ENCODE results near the gene CHRNA5. TPM values are rescaled to one million over a fixed set of nuclear protein-coding genes. Genes with fewer than 3 reads are reported as not detected.

CHRNA5 gene
- total and polyA plus RNA-seq, 2 experiments from 2014 or later = 1.1 to 3.1 TPM

DNA sequence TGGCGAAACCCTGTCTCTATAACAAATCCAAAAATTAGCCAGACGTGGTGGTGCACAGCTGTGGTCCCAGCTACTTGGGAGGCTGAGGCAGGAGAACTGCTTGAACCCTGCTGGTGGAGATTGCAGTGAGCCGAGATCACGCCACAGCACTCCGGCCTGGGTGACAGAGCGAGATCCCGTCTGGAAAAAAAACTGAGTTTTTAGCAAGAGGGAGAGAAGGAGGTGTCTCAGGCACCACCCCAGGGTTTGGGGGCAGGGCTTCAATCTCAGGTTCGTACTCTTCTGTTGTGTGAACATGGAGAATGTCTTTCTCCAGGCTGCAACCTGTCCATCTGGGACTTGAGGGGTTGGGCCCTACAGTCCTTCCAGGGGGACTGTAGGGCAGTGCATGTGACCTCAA, 52.7 kb downstream of the CHRNA5 start:
- no peaks in the 10 kb centered on the region for H3K4me1 ChIP-seq (ENCODE audit: insufficient read depth)
- no peak overlapping the region for H3K4me2 ChIP-seq
- H2AFZ ChIP-seq = no peak overlapping the region
- peaks cover 42% of the 10 kb centered on the region for H3K27me3 ChIP-seq
- 88% methylated on average over 8 of the region's 8 CpGs for WGBS (ENCODE audit: low lambda C conversion rate, missing lambda C conversion rate)
- H3K9me3 ChIP-seq (ENCODE audit: low read depth) = no peaks in the 10 kb centered on the region
- no peak for DNase-seq (ENCODE audit: low spot score)
- no peaks in the 10 kb centered on the region for H3K9me2 ChIP-seq (replicated peaks; ENCODE audit: insufficient read depth)
- no peak overlapping the region for H3K27ac ChIP-seq
- TF ChIP-seq, protein P1, sequence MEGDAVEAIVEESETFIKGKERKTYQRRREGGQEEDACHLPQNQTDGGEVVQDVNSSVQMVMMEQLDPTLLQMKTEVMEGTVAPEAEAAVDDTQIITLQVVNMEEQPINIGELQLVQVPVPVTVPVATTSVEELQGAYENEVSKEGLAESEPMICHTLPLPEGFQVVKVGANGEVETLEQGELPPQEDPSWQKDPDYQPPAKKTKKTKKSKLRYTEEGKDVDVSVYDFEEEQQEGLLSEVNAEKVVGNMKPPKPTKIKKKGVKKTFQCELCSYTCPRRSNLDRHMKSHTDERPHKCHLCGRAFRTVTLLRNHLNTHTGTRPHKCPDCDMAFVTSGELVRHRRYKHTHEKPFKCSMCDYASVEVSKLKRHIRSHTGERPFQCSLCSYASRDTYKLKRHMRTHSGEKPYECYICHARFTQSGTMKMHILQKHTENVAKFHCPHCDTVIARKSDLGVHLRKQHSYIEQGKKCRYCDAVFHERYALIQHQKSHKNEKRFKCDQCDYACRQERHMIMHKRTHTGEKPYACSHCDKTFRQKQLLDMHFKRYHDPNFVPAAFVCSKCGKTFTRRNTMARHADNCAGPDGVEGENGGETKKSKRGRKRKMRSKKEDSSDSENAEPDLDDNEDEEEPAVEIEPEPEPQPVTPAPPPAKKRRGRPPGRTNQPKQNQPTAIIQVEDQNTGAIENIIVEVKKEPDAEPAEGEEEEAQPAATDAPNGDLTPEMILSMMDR (IDR thresholded peaks at IDR 0.05; ENCODE audit: poor library complexity) = no peak
- no peak for TF ChIP-seq EZH2 (IDR thresholded peaks at IDR 0.05; ENCODE audit: borderline replicate concordance)
- no peak for TF ChIP-seq EZH2phosphoT487 (IDR thresholded peaks at IDR 0.05; ENCODE audit: low read depth, severe bottlenecking, unreplicated experiment)
- H4K20me1 ChIP-seq (ENCODE audit: insufficient read depth, poor library complexity, severe bottlenecking) = no peaks in the 10 kb centered on the region
- H3K4me3 ChIP-seq = no peak overlapping the region
- H3K36me3 ChIP-seq (replicated peaks; ENCODE audit: insufficient read depth, low read depth) = no peaks in the 10 kb centered on the region
- no peaks in the 10 kb centered on the region for H3K79me2 ChIP-seq

DNA sequence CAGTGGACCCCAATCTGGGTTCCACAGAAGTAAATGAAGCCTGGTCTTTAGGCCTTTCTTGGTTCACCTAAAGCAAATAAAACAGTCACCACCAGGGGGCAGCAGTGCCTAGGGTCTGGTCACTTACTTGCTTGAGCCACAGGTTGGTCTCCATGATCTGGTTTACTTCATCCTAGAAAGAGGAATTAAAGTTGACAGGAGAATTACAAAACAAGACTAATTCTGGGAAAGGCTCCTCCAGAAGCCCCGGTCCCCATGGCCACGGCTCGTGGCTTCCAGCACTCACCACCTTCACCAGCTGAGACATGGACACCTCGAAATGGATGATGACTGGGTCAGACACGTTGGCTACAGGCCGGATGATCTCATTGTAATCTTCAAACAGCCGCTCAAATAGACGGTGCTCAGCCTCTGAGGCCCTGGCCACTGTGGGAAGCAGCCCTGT, 53.2 kb downstream of the CHRNA5 start:
- H3K79me2 ChIP-seq = no peaks in the 10 kb centered on the region
- H3K9me3 ChIP-seq (ENCODE audit: low read depth) = no peaks in the 10 kb centered on the region
- H3K36me3 ChIP-seq (replicated peaks; ENCODE audit: insufficient read depth, low read depth) = no peaks in the 10 kb centered on the region
- 23% methylated on average over 8 of the region's 8 CpGs for WGBS (ENCODE audit: low lambda C conversion rate, missing lambda C conversion rate)
- peak; percentile 93 for DNase-seq (ENCODE audit: low spot score)
- peaks cover 45% of the 10 kb centered on the region for H3K27me3 ChIP-seq
- no peaks in the 10 kb centered on the region for H3K4me1 ChIP-seq (ENCODE audit: insufficient read depth)
- no peaks in the 10 kb centered on the region for H3K9me2 ChIP-seq (replicated peaks; ENCODE audit: insufficient read depth)
- no peak overlapping the region for H2AFZ ChIP-seq
- no peak overlapping the region for H3K4me3 ChIP-seq
- peak overlapping the region; percentile 92 for H3K4me2 ChIP-seq
- no peaks in the 10 kb centered on the region for H4K20me1 ChIP-seq (ENCODE audit: insufficient read depth, poor library complexity, severe bottlenecking)
- TF ChIP-seq, protein P1 (IDR thresholded peaks at IDR 0.05; ENCODE audit: poor library complexity) = peak; percentile 87
- TF ChIP-seq EZH2phosphoT487 (IDR thresholded peaks at IDR 0.05; ENCODE audit: low read depth, severe bottlenecking, unreplicated experiment) (peak; percentile 79), EZH2 (IDR thresholded peaks at IDR 0.05; ENCODE audit: borderline replicate concordance) (no peak)
- H3K27ac ChIP-seq = no peak overlapping the region

DNA sequence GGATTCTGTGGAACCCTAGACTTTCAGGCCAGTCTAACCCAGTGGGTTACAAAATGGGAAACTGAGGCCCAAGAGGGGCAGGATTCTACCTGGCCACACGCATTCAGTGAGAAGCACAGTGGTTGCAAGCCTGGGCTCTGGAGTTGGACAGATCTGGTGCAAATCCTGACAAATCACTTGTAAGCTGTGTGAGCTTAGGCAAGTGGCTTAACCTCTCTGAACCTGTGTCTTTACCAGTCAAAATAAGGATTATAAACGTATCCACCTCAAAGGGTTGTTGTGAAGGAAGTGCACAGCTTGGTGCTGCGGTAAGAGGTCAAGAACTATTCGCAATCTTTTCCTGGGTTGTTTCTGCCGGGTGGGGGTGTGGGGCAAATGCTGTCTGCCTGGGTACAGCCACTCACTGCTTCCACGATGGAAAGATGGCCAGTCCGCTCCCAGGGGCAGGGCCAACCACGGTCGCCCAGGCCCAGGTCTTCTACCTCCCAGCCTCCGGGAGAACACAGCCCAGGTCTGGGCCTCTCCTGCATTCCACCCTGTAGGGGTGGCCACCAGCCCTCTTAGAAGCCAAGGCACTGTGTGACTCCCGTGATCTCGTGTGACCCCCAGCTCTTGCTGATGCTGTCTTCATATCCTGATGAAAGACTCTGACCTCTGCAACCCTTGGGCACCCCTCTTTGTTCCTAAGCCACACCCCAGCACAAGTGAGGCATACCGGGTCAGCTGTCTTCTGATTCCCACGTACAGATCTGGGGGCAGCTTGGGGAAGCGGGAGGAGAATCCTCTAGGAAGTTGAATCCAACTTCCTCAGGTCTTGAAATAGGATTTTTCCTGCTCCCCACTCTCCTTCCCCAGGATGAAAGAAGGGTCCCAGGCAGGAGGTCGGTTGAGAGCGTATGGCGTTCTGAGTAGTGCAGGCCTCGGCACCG, 54.0 kb downstream of the CHRNA5 start:
- Histone ChIP-seq H3K4me3 (no peak overlapping the region), H3K27me3 (peaks cover 50% of the 10 kb centered on the region), H3K27ac (no peak overlapping the region), H2AFZ (peak overlapping the region; percentile 40), H3K4me2 (peak overlapping the region; percentile 92), H3K79me2 (no peaks in the 10 kb centered on the region), H3K9me2 (replicated peaks; ENCODE audit: insufficient read depth) (no peaks in the 10 kb centered on the region), H3K4me1 (ENCODE audit: insufficient read depth) (no peaks in the 10 kb centered on the region), H4K20me1 (ENCODE audit: insufficient read depth, poor library complexity, severe bottlenecking) (no peaks in the 10 kb centered on the region), H3K36me3 (replicated peaks; ENCODE audit: insufficient read depth, low read depth) (no peaks in the 10 kb centered on the region), H3K9me3 (ENCODE audit: low read depth) (no peaks in the 10 kb centered on the region)
- DNase-seq (ENCODE audit: low spot score) = no peak
- TF ChIP-seq EZH2 (IDR thresholded peaks at IDR 0.05; ENCODE audit: borderline replicate concordance) (no peak), EZH2phosphoT487 (IDR thresholded peaks at IDR 0.05; ENCODE audit: low read depth, severe bottlenecking, unreplicated experiment) (no peak)
- TF ChIP-seq, protein P1 (IDR thresholded peaks at IDR 0.05; ENCODE audit: poor library complexity) = no peak
- WGBS (ENCODE audit: low lambda C conversion rate, missing lambda C conversion rate) = 42% methylated on average over 19 of the region's 20 CpGs

Measured in hepatocyte (in vitro differentiated cells).